Placental epithelial cell (primary cell): ENCODE data around the gene POLR3GL. TPM values are rescaled to one million over a fixed set of nuclear protein-coding genes. Genes with fewer than 3 reads are reported as not detected.

Source experiments
- total RNA-seq: library from RNA; depleted of rRNA; stranded (reverse); fragments of >200 nt; gene quantifications from 2 replicates; pipeline ENCODE4 v1.2.3, GENCODE V29; 2012

Gene POLR3GL, protein sequence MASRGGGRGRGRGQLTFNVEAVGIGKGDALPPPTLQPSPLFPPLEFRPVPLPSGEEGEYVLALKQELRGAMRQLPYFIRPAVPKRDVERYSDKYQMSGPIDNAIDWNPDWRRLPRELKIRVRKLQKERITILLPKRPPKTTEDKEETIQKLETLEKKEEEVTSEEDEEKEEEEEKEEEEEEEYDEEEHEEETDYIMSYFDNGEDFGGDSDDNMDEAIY
- 5.5 and 6.8 TPM in 2 replicates for total RNA-seq

DNA sequence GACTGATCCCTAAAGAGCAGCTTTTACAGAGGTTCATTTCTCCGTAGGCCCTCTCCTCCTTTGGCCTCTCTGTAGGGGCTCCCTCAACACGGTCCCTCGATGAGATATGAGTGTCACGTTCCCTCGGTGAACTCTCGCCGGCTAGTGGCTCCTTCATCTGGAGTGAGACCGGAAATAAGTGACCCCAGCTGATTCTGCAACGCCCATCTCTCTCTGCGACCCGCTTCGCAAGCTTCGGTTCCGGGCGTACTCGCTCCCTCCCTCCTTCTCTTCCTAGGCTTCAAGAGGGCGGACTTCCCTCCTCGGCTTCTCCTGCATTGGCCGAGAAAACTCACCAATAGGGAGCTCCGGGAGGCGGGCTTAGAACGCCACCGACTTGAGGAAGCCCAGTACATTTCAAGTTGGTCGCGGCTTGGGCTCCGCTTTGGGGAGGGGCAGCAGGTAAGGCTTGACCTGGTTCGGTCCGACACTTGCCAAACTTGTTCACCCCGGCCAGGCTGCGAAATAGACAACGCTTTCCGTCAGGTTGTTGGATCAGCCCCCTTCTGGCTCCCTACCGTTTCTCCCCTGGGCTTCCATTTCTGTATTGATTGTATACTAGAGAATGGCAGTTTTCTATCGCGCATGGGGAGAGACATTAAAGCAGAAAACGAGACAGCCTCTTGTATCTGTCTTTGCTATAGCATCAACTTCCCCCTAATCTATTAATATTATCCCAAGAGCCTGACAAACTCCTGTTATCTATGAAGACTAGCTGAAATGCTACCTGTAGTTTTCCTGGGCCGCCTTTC, at the start of gene POLR3GL, which contains the start of gene ANKRD34A:
Gene POLR3GL, plus strand, starts transcription at position 363 of the 791 bp plus-strand sequence. CDS start 10,176 bp downstream, outside the sequence.
Gene ANKRD34A, minus strand, starts transcription at position 248 of the 791 bp plus-strand sequence. CDS start 2,816 bp downstream, outside the sequence.

DNA sequence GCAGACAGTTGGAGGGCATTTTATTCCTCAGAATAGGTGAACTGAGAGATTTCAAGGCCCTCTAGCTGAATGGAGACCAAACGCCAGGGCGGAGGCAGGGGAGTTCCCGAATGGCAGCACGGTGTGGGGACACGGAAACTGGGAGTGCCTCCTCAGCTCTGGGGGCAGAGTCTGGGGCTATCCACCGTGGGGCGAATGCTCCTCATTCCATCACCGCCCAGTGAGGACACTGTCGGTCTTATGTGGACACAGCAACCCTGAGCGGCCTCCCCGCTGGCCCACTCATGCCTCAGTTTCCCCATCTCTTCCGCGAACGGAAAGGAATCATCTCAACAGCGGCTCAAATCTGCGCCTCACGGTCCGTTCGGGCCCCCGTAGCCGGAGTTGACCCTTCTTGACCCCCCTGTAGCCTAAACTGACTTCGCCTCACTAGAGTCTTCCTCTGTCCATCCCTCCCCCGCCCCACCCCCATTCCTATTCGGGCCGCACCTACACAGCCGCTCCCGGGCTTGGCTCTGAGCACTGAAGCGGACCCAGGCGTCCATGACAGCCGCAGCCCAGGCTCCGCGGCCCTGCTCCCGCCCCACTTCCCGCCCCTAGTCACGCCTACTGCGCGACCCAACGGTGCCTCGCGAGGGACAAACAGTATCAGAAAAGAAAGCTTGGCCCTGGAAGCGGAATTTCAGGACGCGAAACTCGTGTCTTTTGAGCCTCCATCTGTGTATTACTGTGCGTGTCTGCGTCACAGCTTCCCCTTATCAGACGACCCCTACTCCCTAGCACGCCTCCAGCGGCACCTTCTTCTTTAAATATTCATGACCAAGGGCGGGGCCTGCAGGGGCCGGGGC, 46.1 kb upstream of the POLR3GL start, which contains the start of gene PEX11B:
Gene PEX11B, minus strand, starts transcription at position 574 of the 848 bp plus-strand sequence. Its CDS starts 29 bp downstream, at position 545.

DNA sequence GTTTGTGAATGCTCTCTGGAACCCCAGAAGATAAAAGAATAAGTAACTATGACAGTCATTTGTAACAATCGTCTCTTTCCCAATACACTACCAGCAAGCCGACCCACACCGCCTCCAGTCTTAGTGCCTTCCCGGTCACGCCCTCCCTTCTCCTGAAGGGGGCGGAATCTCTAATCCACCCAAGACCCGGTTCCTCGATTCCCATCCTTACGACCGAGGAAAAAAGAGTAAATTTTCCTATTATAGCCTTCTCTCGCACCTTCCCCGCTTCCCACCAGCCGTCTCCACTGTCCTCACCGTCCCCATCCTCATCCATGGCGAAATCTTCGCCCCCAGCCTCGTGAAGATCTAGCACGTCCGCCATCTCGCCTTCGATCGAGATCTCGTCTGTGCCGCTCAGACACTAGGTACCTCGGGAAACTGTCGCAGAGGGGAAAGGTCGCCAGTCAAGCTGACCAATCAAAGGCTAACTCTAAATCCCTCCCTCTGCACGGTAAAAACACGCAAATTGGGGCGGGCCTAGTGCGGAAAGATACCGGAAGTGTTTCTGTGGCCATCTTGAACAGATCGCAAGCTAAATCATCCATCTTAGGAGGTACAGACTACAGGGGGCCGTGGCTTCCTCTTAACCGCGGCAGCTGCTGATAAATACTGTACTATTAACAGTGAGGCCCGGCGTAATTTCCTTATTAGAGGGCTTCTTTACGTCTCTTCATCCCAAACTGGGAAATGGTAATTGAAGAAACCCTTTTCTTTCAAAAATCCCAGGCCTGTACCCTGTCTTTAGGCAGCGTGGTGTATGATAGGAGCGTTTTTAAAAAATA, 37.2 kb upstream of the POLR3GL start, which contains the start of gene RBM8A:
Gene RBM8A, minus strand, starts transcription at position 422 of the 824 bp plus-strand sequence. Its CDS starts 58 bp downstream, at position 364.

DNA sequence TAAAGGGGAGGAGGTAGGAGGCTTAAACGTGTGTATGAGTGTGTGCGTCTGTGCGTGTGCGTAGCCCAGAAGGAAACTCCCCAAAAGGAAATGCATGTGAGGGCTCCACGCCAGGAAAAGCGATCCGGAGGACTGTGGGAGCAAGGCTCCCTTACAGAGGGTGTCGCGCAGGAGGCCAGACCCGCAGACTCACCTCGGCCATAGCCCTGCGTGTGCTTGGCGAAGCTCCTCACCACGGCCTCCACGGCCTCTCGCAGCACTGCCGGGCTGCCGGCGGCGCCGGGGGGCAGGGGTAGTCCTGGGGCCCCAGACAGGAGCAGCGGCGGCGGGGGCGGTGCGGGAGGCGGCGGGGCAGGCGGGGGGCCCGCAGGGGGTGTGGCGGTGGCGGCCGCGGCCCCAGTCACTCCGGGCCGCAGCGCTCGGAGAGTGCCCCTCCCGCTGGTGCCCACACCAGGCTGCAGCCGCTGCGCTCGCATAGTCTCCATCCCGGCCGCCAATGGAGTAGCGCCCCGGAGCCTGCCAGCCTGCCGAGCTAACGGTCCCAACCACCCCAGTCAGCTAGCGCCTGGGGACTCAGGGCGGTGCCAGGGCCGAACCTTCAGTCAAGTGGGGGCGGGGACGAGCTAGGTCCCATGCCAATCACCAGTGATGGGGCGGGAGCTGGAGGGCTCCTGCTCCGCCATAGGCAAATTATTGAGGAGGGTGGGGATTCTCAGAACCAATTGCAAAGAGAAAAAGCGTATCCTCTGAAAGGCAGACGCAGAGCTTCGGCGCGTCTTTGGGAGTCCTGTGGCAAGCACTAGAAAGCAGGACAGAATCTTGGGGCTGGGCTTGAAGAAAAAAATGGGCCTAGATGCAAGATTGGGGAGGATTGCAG, 6.8 kb upstream of the POLR3GL start, which contains the start of gene LIX1L:
Gene LIX1L, minus strand, starts transcription at position 575 of the 877 bp plus-strand sequence. Its CDS starts 90 bp downstream, at position 485.

DNA sequence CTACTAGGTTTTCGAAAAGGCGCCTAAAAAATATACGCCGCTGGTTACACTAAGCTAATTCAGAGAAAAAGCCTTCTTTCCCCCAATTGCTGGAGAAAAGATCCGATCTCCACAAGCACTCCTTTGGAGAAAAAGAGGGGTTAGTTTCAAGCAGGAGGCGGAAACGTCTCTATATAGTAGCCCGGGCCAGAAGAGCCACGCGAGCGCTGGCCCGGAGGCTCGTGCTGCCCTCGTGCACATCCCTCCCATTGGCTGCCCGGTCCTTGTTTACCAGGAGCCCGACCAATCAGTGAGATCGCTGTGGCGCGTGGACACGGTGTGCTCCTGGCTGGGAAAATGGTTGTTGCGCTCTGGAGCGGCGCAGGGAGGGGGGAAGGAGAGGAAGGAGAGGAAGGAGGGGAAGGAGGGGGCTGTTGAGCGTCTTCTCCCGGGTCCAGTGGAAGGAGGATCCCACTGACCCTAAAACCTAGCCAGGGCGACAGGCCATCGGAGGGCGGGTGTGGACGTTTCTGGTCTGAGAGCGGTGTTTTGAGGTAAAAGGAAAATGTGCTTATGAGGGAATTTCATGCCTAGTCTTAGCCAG, 32.0 kb downstream of the POLR3GL start, which contains the start of gene TXNIP:
Gene TXNIP, minus strand, starts transcription at position 147 of the 583 bp plus-strand sequence. CDS start 313 bp downstream, outside the sequence.

DNA sequence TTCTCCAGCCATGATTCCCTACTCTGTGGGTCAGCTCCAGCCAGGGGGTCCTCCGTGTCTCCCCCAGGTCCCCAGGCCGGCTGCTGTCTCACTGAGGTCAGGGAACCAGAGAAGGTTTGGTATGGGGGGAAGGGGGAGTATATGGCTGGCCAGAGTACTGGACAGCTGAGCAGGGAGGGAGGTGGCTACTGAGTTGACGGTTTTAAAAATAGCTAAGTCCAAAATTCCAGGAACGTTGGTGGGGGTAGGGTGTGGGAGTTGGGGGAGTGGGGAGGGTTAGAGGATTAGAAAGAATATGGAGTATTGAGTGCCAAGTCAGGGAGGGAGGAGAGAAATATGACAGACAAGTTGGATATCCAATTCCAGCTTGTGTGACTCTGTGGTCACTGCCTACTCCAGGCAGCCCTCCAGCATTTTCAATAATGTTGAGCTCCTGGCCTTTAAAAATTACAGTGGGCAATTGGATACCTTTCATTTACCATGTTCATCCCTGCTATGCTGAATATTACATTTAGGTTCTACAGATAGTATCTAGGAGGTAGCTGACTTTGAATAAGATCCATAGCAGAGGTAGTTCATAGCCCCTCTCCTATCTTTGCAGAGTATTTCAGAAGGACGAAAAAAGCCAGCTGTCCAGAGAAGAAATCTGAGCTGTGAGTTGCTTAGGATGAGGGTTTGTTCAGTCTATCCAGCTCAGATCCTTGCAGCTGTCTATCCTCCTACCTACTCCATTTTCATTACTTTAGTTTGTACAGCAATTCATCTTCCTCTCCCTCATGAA, 57.3 kb downstream of the POLR3GL start, which contains the start of gene HJV:
Gene HJV, minus strand, starts transcription at position 114 of the 781 bp plus-strand sequence. CDS start 1,504 bp downstream, outside the sequence.

Other genes starting within 250 kb of the POLR3GL start
- gene CD160, start 245.2 kb upstream of the POLR3GL start, total RNA-seq: under 0.01 TPM in 1 of 2 replicates, not detected in the other
- gene RNF115, start 140.6 kb upstream of the POLR3GL start, total RNA-seq: 10.5 and 11.8 TPM in 2 replicates
- 36.2 and 41.6 TPM in 2 replicates for gene POLR3C, start 140.5 kb upstream of the POLR3GL start, total RNA-seq
- 2.7 and 3.0 TPM in 2 replicates for gene NUDT17, start 119.1 kb upstream of the POLR3GL start, total RNA-seq
- gene PIAS3, start 105.6 kb upstream of the POLR3GL start, total RNA-seq: 35.4 and 41.2 TPM in 2 replicates
- gene ANKRD35, start 78.8 kb upstream of the POLR3GL start, total RNA-seq: 2.0 and 7.9 TPM in 2 replicates
- gene ITGA10, start 54.6 kb upstream of the POLR3GL start, total RNA-seq: 0.33 and 0.79 TPM in 2 replicates
- gene PEX11B, start 46.0 kb upstream of the POLR3GL start, total RNA-seq: 29.1 and 30.7 TPM in 2 replicates
- 46.7 and 84.0 TPM in 2 replicates for gene RBM8A, start 37.2 kb upstream of the POLR3GL start, total RNA-seq
- gene LIX1L, start 6.7 kb upstream of the POLR3GL start, total RNA-seq: 7.9 and 12.5 TPM in 2 replicates
- 0.22 and 0.39 TPM in 2 replicates for gene ANKRD34A, start 115 bp upstream of the POLR3GL start, total RNA-seq
- gene TXNIP, start 31.9 kb downstream of the POLR3GL start, total RNA-seq: 161 and 941 TPM in 2 replicates
- gene HJV, start 57.0 kb downstream of the POLR3GL start, total RNA-seq: not detected in 2 replicates
- 0.65 and 1.6 TPM in 2 replicates for gene NBPF10, start 180.1 kb downstream of the POLR3GL start, total RNA-seq